ENCODE measurements around the gene IGSF9.

Gene IGSF9

GRCh38 chr1:159973350-159973940, 28.0 kb upstream of the IGSF9 start:
- no peak for DNase-seq

- DNase-seq, result no peak
Measured at GRCh38 chr1:159972443-159973205, 27.2 kb upstream of the IGSF9 start.

- no peak for DNase-seq
Measured at GRCh38 chr1:159970932-159971342, 25.5 kb upstream of the IGSF9 start.

GRCh38 chr1:159968901-159969300, 23.5 kb upstream of the IGSF9 start:
- DNase-seq, result no peak

DNA sequence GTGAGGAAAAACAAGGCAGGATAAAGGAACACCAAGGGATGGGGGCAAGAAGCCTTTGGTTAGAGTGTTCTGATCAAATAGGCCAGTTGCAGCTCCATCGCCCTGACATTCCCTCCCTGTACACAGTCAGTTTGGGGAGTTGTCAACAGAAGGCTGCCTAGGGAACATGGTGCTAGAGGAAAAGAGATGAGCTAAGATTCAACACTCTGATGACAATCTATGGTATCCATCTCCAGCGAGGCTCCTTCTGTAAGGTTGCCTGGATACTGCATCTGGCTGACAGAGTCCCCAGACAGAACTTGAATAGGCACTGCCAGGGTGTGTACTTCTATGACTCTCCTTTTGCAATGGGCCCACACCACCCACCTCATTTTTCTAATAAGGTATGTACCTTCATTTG, 19.9 kb upstream of the IGSF9 start:
- no peak for DNase-seq

- peak; percentile 61 for DNase-seq
Measured at GRCh38 chr1:159964144-159964543, 18.7 kb upstream of the IGSF9 start.

- no peak for DNase-seq
Measured at GRCh38 chr1:159962176-159962575, 16.8 kb upstream of the IGSF9 start.

- no peak for DNase-seq
Measured at GRCh38 chr1:159961636-159962035, 16.2 kb upstream of the IGSF9 start.

DNA sequence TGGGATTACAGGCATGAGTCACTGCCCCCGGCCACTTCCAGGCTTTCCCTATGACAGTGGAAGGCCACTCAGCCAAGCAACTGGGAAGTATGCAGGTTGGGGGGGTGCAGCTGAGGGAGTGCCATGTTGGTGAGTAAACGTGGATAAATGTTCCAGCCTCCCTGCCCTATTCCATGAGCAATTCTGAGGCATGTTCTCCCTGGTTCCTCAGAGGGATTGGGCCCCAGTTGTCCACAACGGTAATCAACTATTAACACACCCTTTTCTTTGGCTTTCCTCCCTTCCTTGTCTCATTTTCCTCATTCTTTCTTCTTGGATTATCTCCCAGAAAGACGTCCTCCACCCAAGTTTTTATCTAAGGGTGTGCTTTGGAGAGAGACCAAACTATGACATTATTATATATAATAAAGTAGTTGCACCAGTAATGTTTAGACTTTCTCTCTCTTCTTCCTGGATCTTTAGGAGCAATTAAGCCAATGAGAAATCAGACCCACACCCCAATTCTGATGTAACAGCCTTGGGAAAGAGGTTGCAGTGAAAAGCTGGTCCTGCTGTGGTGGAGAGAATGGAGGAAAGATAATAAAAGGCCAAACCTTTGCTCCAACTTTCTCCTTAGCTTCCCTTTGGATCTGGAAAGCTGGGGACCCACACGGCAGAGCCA, 15.4 kb upstream of the IGSF9 start:
- no peak for DNase-seq

DNA sequence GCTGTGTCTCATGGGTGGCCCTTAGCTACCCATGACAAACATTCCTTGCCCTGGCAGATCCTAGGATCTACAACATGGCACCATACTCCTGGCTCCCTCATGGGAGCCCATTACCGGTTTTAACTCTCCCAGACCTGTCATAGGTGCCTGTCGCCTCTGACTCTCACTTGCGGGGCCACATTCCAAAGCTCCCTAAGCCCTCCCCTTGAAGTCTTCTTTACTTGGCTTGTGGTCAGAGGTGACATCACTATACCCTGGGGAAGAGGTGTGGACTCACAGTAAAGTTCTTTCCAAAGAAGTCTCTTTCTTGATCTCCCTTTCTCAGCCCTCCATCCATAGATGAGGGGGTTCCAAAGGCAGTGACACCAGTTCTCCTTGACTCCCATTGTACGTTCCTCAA, 14.0 kb upstream of the IGSF9 start:
- no peak for DNase-seq

- DNase-seq, result no peak
Measured at GRCh38 chr1:159958719-159959380, 13.4 kb upstream of the IGSF9 start.

GRCh38 chr1:159957824-159958268, 12.4 kb upstream of the IGSF9 start:
- no peak for DNase-seq

- DNase-seq, result no peak
Measured at GRCh38 chr1:159955456-159955855, 10.0 kb upstream of the IGSF9 start.

- DNase-seq, result no peak
Measured at GRCh38 chr1:159953536-159954515, 8.4 kb upstream of the IGSF9 start, which contains the start of gene SLAMF9. TSS of gene SLAMF9 (minus strand) at chr1:159954237. CDS start at chr1:159954137, 100 bp downstream.

- no peak for DNase-seq
Measured at GRCh38 chr1:159952932-159953331, 7.5 kb upstream of the IGSF9 start.

GRCh38 chr1:159951551-159951950, 6.1 kb upstream of the IGSF9 start:
- no peak for DNase-seq

DNA sequence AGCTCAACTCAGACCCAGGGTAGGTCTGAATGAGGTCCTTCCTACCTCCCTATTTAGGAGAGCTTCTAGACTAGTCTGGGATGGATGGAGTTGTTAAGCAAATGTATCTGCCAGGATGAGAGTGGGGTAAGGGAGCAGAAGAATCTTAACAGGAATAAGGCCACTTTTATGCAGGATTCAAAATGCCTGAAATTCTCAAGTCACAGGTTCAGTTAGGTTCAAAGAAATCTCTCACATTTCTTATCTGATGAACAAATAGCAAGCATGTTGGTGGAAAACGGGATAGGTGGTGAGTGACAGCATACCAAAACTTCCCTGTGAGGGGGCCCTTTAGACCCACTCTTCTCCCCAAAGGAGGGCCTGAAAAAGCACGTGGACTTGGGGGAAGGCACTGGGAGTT, 5.6 kb upstream of the IGSF9 start:
- no peak for DNase-seq

DNA sequence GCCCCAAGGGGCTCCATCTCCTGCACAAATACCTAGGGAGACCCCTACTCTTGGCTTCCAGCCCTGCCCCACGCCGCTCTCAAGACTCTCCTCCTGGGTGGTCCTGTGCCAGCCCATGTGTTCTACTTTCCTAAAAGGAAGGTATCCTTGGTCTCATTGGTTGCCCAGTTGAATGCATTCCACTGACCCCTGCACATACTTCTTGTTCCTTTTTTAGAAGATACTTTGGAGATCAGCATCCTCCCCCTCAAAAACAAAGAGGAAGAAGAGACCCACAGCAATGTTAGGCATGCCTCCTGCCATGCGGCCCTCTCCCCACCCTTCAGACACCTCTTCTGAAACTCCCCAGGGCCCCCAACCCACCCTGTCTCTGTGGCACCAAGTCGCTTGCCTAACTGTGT, 4.6 kb upstream of the IGSF9 start:
- no peak for DNase-seq

GRCh38 chr1:159949123-159949522, 3.7 kb upstream of the IGSF9 start:
- no peak for DNase-seq

DNA sequence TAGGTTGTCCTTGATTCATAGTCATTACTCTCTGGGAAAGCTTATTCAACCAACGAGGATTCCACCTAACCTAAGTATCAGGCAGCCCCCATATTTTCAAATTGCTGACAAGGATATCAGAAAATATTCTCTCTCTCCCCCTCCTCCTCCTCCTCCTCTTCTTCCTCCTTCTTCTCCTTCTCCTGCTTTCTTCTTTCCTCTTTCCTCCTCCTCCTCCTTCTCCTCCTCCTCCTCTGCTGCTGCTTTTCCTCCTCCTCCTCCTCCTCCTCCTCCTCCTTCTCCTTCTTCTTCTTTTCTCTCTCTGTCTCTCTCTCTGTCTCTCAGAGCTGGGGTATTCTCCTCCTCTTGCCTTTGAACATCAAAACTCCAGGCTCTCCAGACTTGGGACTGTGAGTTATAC, 2.5 kb upstream of the IGSF9 start:
- no peak for DNase-seq

- no peak for DNase-seq
Measured at GRCh38 chr1:159946242-159947187, 1.1 kb upstream of the IGSF9 start.

Data from NCI-H1436 (cell line).